Common myeloid progenitor, CD34-positive (primary cell): Measurements from ENCODE around the gene MTREX.
"Not testable (repeated sequence)": the region's sequence is repeated elsewhere in the genome, so short reads cannot be mapped to it uniquely, and the experiment has no call there.

Source experiments
- CTCF ChIA-PET: fragments of 350-600 bp; sonication (Branson Sonifier 250); formaldehyde crosslinking; loops from one replicate; lab custom pipeline; 2021; ENCODE audit warnings: antibody characterized with exemption; lab: Charles Lee
- POLR2A ChIA-PET: fragments of 350-600 bp; sonication (Branson Sonifier 250); formaldehyde crosslinking; loops from one replicate; lab custom pipeline; 2021; ENCODE audit warnings: antibody characterized with exemption; lab: Charles Lee
- DNase-seq, 3 donors: peaks; one replicate each; pipeline versions ENCODE4 v3.0.0 to v3.0.0-alpha.2; 2013
- H3K27ac ChIP-seq, 2 experiments: 1 replicate in 1 of 2; 2 replicates in 1 of 2; pipeline ENCODE4 v1.7.0; 2013; ENCODE audit warnings: inconsistent platforms in 2 of 2, low read length in 2 of 2, mild to moderate bottlenecking in 2 of 2, low read depth in 1 of 2, moderate library complexity in 1 of 2; ENCODE audit not compliant: severe bottlenecking in 2 of 2, insufficient read depth in 1 of 2, poor library complexity in 1 of 2
- H3K27me3 ChIP-seq, 5 experiments: replicated peaks in 2 of 5; 1 replicate in 3 of 5; 2 replicates in 2 of 5; pipeline versions ENCODE4 v1.6.1 to v1.7.0; 2013; ENCODE audit warnings: low read length in 4 of 5, mild to moderate bottlenecking in 2 of 5, moderate library complexity in 2 of 5, inconsistent platforms in 1 of 5; ENCODE audit not compliant: insufficient read depth in 5 of 5, control insufficient read depth in 4 of 5
- H3K36me3 ChIP-seq, 4 experiments: 1 replicate in 2 of 4; 2 replicates in 2 of 4; pipeline versions ENCODE4 v1.6.1 to v1.7.0; 2013; ENCODE audit warnings: low read length in 3 of 4, control low read depth in 1 of 4, mild to moderate bottlenecking in 1 of 4; ENCODE audit not compliant: control insufficient read depth in 4 of 4, insufficient read depth in 4 of 4
- H3K4me1 ChIP-seq, 4 experiments: 1 replicate in 3 of 4; 2 replicates in 1 of 4; pipeline versions ENCODE4 v1.6.1 to v1.7.1; 2013; ENCODE audit warnings: low read length in 3 of 4, mild to moderate bottlenecking in 3 of 4, control low read depth in 1 of 4, inconsistent platforms in 1 of 4, moderate library complexity in 1 of 4; ENCODE audit not compliant: control insufficient read depth in 4 of 4, insufficient read depth in 4 of 4; ENCODE audit errors: control extremely low read depth in 1 of 4
- H3K4me3 ChIP-seq, 7 experiments: 1 replicate in 4 of 7; 2 replicates in 3 of 7; pipeline versions ENCODE4 v1.5.1 to v1.7.0; 2013; ENCODE audit warnings: mild to moderate bottlenecking in 7 of 7, low read length in 6 of 7, moderate library complexity in 6 of 7, inconsistent platforms in 2 of 7, low read depth in 2 of 7, control low read depth in 1 of 7; ENCODE audit not compliant: insufficient read depth in 4 of 7, control insufficient read depth in 1 of 7; ENCODE audit errors: extremely low read depth in 1 of 7
- H3K9me3 ChIP-seq, 5 experiments: 1 replicate in 4 of 5; 2 replicates in 1 of 5; pipeline versions ENCODE4 v1.6.1 to v1.7.1; 2013; ENCODE audit warnings: low read length in 4 of 5, mild to moderate bottlenecking in 2 of 5, inconsistent platforms in 1 of 5, low read depth in 1 of 5, moderate library complexity in 1 of 5; ENCODE audit not compliant: control insufficient read depth in 4 of 5, insufficient read depth in 2 of 5; ENCODE audit errors: control extremely low read depth in 1 of 5
- WGBS: methylation state at CpG from one replicate; pipeline ENCODE4 v1.1.5; 2013; ENCODE audit not compliant: insufficient coverage; 5-methylcytosine and 5-hydroxymethylcytosine counted together

The MTREX gene

DNA sequence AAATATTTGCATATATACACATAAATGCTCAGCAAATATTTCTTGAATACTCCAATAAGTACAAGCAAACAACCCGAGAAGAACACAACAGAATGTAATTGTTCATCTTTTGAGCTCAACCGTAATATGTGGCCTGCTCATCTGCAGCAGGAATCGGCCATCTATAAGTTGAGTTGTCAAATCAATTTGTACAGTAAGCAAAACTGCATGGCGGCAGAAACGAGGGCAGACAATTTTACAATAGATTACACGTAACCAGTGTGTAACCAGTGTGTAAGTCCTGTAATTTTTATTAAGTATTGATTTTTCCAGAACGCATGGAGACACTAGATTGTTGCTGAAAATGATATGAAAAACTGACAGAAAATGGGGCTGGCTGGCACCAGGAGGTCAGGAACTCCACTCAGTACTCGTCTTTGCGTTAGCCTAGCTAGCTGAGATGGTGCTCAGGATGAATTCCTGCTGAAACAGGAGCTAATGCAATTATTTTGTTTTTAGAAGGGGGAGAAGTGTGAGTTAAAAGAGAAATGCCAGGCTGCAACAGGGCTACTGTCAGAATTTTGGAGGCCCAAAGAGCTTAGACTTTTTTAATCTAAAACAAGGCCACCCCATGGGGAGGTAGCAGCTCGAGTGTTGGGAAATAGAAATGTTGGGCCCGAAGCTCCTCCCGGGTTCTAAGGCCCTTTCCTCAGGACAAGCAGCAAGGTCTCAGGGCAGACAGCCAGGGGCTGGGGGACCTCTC, 977 bp upstream of the MTREX start:
- Histone ChIP-seq H3K9me3 (peaks cover 0 to 2% (median 0%) of the 10 kb centered on the region in 5 experiments), H3K27me3 (no peaks in the 10 kb centered on the region), H3K4me3 (peak overlapping the region; percentile 60 to 99 (median 95)), H3K36me3 (peaks cover 0 to 10% (median under 1%) of the 10 kb centered on the region in 4 experiments), H3K4me1 (peaks cover 28 to 56% (median 41%) of the 10 kb centered on the region in 4 experiments), H3K27ac (peak overlapping the region; percentile 93 to 97)
- ChIA-PET CTCF (interaction anchor here (1.0 to 2.0 kb wide), 5 partner anchors 8 to 136 kb away, joined by 3 to 8 read pairs (median 3); no protein-coding TSS in a partner anchor), POLR2A (no interaction called here)
- DNase-seq, result no peak
- 35% methylated on average over 11 of the region's 12 CpGs for WGBS

DNA sequence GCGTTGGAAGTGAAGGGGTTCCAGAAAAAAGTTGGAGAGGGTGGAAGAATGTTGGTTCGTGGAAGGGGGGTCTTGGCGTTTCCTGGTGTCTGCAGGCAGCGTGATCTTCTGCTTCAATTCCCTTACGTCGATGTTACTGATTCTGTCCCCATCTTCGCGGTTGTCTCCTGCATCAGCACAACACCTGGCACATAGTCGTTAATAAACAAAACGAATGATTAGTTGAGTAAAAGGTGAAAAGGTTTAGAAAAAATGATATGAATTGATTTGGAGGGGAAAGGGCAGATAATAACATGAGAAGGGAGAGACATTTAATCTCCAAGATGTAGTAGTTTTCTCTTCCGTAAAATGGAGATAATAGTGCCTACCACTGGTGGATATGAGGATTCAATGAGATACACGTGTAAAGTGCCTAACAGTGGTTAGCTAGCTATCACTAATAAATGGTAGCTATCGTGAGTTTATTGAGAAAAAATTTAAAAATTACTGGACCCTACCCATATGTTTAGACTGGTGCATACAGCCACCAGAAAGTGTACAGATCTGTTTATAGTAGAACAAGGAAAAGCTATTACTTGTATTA, 556 bp downstream of the MTREX start:
- peak overlapping the region; percentile 93 to 97 for H3K27ac ChIP-seq
- WGBS, result 0% methylated on average over 6 of the region's 13 CpGs
- no peaks in the 10 kb centered on the region for H3K9me3 ChIP-seq
- H3K4me3 ChIP-seq, result peak overlapping the region; percentile 60 to 99 (median 95)
- peak in 2 of 3 donors; percentile 59 to 62 for DNase-seq
- peaks cover 0 to 17% (median under 1%) of the 10 kb centered on the region in 4 experiments for H3K36me3 ChIP-seq
- POLR2A ChIA-PET, result interaction anchor here (0.9 kb wide), 1 partner anchor 11 kb away, joined by 7 read pairs; no protein-coding TSS in a partner anchor
- no peaks in the 10 kb centered on the region for H3K27me3 ChIP-seq
- CTCF ChIA-PET, result interaction anchor here (0.7 to 1.7 kb wide), 3 partner anchors 10 to 137 kb away, joined by 3 to 5 read pairs (median 3); no protein-coding TSS in a partner anchor
- H3K4me1 ChIP-seq, result peaks cover 28 to 54% (median 38%) of the 10 kb centered on the region in 4 experiments

DNA sequence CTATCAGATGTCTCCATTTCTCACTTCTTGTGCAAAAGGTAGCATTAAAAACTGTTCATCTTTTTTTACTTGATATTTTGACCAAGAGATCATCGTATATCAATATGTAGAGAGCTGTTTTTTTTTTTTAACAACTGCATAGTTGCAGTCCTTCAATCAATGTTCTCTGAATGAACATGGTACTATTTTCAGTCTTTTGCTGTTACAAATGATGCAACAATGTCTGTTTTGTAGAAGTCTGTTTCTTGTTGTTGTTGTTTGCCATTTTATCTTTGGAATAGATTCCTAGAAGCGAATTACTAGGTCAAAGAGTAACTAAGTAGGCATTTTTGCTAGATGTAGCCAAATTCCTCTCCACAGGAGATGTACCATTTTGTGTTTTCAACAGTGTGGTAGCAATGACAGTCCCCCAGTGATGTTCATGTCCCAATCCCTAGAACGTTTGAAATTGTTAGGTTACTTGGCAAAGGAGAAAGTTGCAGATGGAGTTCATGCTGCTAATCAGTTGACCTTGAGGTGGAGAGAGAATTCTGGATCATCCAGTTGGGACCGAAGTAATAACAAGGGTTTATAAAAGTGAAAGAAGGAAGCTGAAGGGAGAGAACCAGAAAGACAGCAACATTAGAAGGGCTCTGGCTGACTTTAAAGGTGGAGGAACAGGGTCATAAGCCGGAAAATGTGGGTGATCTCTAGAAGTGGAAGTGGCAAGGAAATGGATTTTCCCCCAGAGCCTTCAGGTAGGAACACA, 6.3 kb downstream of the MTREX start:
- ChIA-PET POLR2A (no interaction called here), CTCF (no interaction called here)
- no peak overlapping the region for H3K4me3 ChIP-seq
- peaks cover 0 to 19% (median 3%) of the 10 kb centered on the region in 4 experiments for H3K36me3 ChIP-seq
- H3K9me3 ChIP-seq, result peaks cover 0 to 4% (median 0%) of the 10 kb centered on the region in 5 experiments
- H3K27me3 ChIP-seq, result no peaks in the 10 kb centered on the region
- no peak for DNase-seq
- H3K27ac ChIP-seq, result no peak overlapping the region
- peaks cover 10 to 25% (median 15%) of the 10 kb centered on the region in 4 experiments for H3K4me1 ChIP-seq
- 87% methylated on average over 3 of the region's 5 CpGs for WGBS

GRCh38 chr5:55316289-55316688, 8.5 kb downstream of the MTREX start:
- Histone ChIP-seq H3K9me3 (peaks cover 0 to 4% (median 0%) of the 10 kb centered on the region in 5 experiments), H3K27ac (no peak overlapping the region), H3K36me3 (peaks cover 0 to 12% (median 3%) of the 10 kb centered on the region in 4 experiments), H3K4me1 (peaks cover 0 to 8% (median 4%) of the 10 kb centered on the region in 4 experiments), H3K27me3 (no peaks in the 10 kb centered on the region), H3K4me3 (no peak overlapping the region)
- WGBS, result no CpG with 5 or more reads among the region's 2 CpGs
- ChIA-PET POLR2A (no interaction called here), CTCF (interaction anchor here (1.1 to 1.2 kb wide), 2 partner anchors 10 to 13 kb away, joined by 3 to 4 read pairs; no protein-coding TSS in a partner anchor)
- DNase-seq, result peak in 1 of 3 donors; percentile 45

DNA sequence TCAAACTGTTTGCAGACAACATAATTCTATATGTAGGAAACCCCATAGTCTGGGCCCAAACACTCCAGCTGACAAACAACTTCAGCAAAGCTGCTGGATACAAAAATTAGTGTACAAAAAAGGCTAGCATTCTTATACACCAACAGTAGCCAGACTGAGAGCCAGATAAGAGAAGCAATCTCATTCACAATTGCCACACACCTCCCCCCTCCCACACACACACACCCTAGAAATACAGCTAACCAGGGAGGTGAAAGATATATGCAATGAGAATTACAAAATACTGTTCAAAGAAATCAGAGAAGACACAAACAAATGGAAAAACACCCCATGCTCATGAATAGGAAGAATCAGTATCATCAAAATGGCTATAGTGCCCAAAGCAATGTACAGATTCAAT, 9.0 kb downstream of the MTREX start:
- peaks cover 0 to 9% (median 3%) of the 10 kb centered on the region in 4 experiments for H3K36me3 ChIP-seq
- ChIA-PET POLR2A (no interaction called here), CTCF (interaction anchor here (1.1 to 1.2 kb wide), 2 partner anchors 9 to 14 kb away, joined by 3 to 4 read pairs; no protein-coding TSS in a partner anchor)
- peaks cover 0 to 8% (median 4%) of the 10 kb centered on the region in 4 experiments for H3K4me1 ChIP-seq
- H3K4me3 ChIP-seq, result no peak overlapping the region
- peak in 1 of 3 donors; percentile 13 for DNase-seq
- H3K27ac ChIP-seq, result no peak overlapping the region
- H3K27me3 ChIP-seq, result no peaks in the 10 kb centered on the region
- peaks cover 0 to 4% (median 0%) of the 10 kb centered on the region in 5 experiments for H3K9me3 ChIP-seq

- POLR2A ChIA-PET, H3K9me3 ChIP-seq, H3K36me3 ChIP-seq, H3K27me3 ChIP-seq, H3K4me3 ChIP-seq, H3K27ac ChIP-seq, H3K4me1 ChIP-seq, DNase-seq: not testable (repeated sequence)
- CTCF ChIA-PET, result interaction anchor here (1.2 kb wide), 1 partner anchor 8 kb away, joined by 3 read pairs; no protein-coding TSS in a partner anchor
- WGBS, result 25% methylated on average over 1 of the region's 4 CpGs
Measured at GRCh38 chr5:55318237-55318636, 10.4 kb downstream of the MTREX start.
